ENCODE results near the gene HIC2. TPM values are rescaled to one million over a fixed set of nuclear protein-coding genes. Genes with fewer than 3 reads are reported as not detected.
"Not testable (repeated sequence)": the region's sequence is repeated elsewhere in the genome, so short reads cannot be mapped to it uniquely, and the experiment has no call there.

The HIC2 gene
- total RNA-seq, 1 experiment from 2014 or later, result 3.5 TPM

DNA sequence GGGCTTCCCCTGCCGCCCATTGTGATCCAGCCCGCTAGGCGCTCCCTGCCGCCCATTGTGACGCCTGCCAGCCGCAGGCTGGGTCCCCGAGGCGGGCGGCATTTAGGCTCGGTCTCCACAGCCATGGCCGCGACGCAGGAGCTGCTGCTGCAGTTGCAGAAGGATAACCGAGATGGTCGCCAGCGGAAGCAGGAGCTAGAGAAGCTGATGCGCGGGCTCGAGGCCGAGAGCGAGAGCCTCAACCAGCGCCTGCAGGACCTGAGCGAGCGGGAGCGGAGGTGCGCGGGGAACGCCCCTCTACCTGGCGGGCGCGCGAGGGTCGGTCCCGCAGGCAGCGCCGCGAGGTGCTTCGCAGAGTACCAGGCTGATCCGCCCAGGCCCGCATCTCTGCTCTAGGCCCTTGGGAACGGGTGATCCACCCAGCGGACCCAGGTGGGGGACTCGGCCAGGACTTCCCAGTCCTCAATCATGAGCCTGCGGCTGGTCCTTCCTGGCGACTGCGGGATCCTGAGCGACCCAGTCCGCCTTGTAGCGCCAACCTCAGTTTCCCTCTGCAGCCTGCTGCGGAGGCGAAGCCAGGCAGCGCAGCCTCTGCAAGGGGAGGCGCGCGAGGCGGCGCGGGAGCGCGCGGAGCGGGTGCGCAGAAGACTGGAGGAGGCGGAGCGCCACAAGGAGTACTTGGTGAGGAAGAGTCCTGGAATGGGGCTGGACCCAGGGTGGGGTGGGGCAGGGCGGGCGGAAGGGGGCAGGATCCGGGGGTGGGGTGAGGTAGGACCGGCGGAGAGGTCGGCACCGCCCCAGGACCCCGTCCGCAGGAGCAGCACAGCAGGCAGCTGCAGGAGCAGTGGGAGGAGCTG, 50.4 kb downstream of the HIC2 start, which contains the start of gene TMEM191C:
TMEM191C (plus strand) TSS at position 51 of the 857 bp plus-strand sequence; CDS start at position 124, 73 bp downstream.
- H3K27me3 ChIP-seq (ENCODE audit: low read length), result not testable (repeated sequence)

DNA sequence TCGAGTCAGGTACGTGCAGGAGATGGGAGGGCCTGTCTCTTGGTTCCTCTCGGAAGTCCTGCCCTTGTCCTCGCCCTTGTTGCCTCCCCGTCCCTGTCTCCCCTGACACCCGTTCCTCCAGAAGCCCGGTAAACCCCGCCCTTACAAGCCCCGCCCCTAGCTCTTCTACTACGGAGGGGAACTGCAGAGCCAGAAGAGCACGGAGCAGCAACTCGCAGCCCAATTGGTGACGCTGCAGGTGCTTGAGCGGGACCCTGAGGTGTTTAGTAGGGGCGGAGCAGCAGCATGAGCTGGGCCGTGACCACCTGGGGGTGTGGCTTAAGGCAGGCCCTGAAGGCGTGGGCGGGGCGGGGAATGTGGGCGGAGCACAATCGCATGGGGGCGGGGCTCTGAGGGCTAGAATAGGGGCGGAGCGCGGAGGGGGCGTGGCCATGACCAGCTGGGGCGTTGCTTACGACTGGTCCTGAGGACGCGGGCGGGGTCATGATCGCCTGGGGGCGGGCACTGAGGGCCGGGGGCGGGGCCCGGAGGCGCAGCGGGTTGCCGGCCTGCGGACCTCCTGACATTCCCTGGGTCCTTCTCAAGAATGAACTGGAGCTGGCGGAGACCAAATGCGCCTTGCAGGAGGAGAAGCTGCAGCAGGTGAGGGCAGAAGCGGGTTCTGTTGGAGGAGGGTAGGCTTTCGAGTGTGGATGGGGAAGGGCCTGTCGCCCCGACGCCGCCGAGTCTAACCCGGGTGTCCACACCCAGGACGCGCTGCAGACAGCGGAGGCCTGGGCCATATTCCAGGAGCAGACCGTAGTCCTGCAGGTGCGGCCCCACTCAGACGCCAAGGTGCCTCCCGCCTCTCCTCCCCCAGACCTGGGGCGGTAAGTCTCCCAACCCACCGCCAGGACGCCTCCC, 51.3 kb downstream of the HIC2 start:
- H3K79me2 ChIP-seq (ENCODE audit: low read length); H3K9me2 ChIP-seq (replicated peaks; ENCODE audit: low read length); H2AFZ ChIP-seq (ENCODE audit: low read length); H3K4me1 ChIP-seq (ENCODE audit: insufficient read depth, low read length); H3F3A ChIP-seq (ENCODE audit: low read length, unreplicated experiment); CTCF ChIA-PET; POLR2A ChIA-PET (ENCODE audit: unreplicated experiment); H3K4me3 ChIP-seq (ENCODE audit: low read length); BruUV-seq (replicated peaks); H3K9me3 ChIP-seq (ENCODE audit: low read length); H3K9ac ChIP-seq (ENCODE audit: low read length); intact Hi-C loops (cut with micrococcal nuclease); H3K36me3 ChIP-seq (ENCODE audit: low read depth, low read length); H3K4me2 ChIP-seq (ENCODE audit: low read length); H3K27ac ChIP-seq (ENCODE audit: low read length); H3K27me3 ChIP-seq (ENCODE audit: low read length); H4K20me1 ChIP-seq (ENCODE audit: low read length): not testable (repeated sequence)
- peak; percentile 75 for DNase-seq
- ATAC-seq, result peak; percentile 90

More for the DNA sequence above, 50.4 kb downstream of the HIC2 start, which contains the start of gene TMEM191C:
- H2AFZ ChIP-seq (ENCODE audit: low read length); H3K4me1 ChIP-seq (ENCODE audit: insufficient read depth, low read length); BruUV-seq (replicated peaks); H3K9ac ChIP-seq (ENCODE audit: low read length); H4K20me1 ChIP-seq (ENCODE audit: low read length); DNase-seq; H3K9me3 ChIP-seq (ENCODE audit: low read length); H3K9me2 ChIP-seq (replicated peaks; ENCODE audit: low read length); H3K4me3 ChIP-seq (ENCODE audit: low read length); H3K36me3 ChIP-seq (ENCODE audit: low read depth, low read length); POLR2A ChIA-PET (ENCODE audit: unreplicated experiment); H3K4me2 ChIP-seq (ENCODE audit: low read length); intact Hi-C loops (cut with micrococcal nuclease); H3K79me2 ChIP-seq (ENCODE audit: low read length); CTCF ChIA-PET; H3F3A ChIP-seq (ENCODE audit: low read length, unreplicated experiment); ATAC-seq; H3K27ac ChIP-seq (ENCODE audit: low read length): not testable (repeated sequence)

DNA sequence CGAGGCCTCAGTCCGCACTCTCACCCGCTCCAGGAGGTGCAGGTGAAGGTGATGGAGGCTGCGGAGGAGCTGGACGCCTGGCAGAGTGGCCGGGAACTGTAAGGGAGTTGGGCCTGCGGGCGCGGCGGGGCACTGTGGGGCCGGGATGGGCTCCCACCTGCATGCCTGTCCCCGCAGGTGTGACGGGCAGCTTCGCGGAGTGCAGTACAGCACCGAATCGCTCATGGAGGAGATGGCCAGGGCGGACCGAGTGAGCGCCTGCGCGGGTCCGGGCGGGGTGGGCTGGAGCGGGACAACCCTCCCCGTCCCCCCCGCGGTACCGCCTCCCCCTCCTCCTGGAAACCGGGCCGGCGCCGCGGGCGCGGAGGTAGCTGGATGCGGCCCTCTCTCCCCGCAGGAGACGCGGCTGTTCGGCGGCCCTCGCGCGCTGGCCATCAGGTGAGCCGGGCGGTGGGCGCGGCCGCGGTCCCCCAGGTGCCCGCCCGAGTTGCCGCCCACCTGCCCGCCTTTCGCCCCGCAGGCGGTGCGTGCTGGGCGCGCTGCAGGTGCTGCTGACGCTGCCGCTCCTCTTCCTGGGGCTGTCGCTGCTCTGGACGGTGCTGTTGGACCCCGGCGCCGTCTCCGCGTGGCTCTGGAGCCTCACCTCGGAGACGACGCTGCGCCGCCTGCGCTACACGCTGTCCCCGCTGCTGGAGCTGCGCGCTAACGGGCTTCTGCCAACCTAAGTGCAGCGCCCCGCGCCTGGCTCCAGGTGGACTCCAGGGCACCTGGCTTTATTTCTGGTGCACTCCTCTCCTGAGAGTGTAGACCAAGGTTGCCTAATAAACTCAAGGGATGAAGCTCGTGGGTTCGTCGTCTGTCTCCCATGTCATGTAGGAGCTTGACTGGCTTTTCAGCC, 52.2 kb downstream of the HIC2 start:
- CTCF ChIA-PET; H3K4me2 ChIP-seq (ENCODE audit: low read length); H3K4me3 ChIP-seq (ENCODE audit: low read length); H3F3A ChIP-seq (ENCODE audit: low read length, unreplicated experiment); H3K36me3 ChIP-seq (ENCODE audit: low read depth, low read length); H3K9me2 ChIP-seq (replicated peaks; ENCODE audit: low read length); H2AFZ ChIP-seq (ENCODE audit: low read length); H3K9me3 ChIP-seq (ENCODE audit: low read length); H3K27ac ChIP-seq (ENCODE audit: low read length); BruUV-seq (replicated peaks); H3K79me2 ChIP-seq (ENCODE audit: low read length); POLR2A ChIA-PET (ENCODE audit: unreplicated experiment); H4K20me1 ChIP-seq (ENCODE audit: low read length); H3K4me1 ChIP-seq (ENCODE audit: insufficient read depth, low read length); DNase-seq; H3K9ac ChIP-seq (ENCODE audit: low read length); intact Hi-C loops (cut with micrococcal nuclease); H3K27me3 ChIP-seq (ENCODE audit: low read length): not testable (repeated sequence)
- ATAC-seq, result peak; percentile 12

DNA sequence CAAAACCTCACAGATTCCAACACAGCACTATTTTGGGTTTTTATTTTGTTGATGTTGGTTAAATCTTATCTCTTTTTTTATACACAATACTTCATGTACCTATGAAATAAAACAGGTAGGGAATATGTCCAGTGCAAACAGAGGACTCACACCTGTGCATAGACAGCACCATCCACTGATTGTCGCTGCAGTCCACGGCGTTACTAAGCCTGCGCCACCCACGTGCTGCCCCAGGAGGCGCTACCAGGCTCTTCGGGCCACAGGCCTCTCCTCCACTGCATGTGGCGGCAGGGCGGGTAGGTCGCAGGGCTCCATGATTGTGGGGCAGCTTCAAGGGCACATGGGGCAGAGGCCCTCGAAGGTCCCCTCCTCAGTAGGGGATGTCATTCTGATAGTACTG, 55.8 kb downstream of the HIC2 start:
- H3K27ac ChIP-seq (ENCODE audit: low read length); ATAC-seq; H2AFZ ChIP-seq (ENCODE audit: low read length); BruUV-seq (replicated peaks); H3K36me3 ChIP-seq (ENCODE audit: low read depth, low read length); CTCF ChIA-PET; H3F3A ChIP-seq (ENCODE audit: low read length, unreplicated experiment); H3K4me2 ChIP-seq (ENCODE audit: low read length); H4K20me1 ChIP-seq (ENCODE audit: low read length); H3K9me2 ChIP-seq (replicated peaks; ENCODE audit: low read length); H3K27me3 ChIP-seq (ENCODE audit: low read length); POLR2A ChIA-PET (ENCODE audit: unreplicated experiment); H3K4me1 ChIP-seq (ENCODE audit: insufficient read depth, low read length); H3K9me3 ChIP-seq (ENCODE audit: low read length); intact Hi-C loops (cut with micrococcal nuclease); H3K4me3 ChIP-seq (ENCODE audit: low read length); H3K79me2 ChIP-seq (ENCODE audit: low read length); DNase-seq; H3K9ac ChIP-seq (ENCODE audit: low read length): not testable (repeated sequence)

DNA sequence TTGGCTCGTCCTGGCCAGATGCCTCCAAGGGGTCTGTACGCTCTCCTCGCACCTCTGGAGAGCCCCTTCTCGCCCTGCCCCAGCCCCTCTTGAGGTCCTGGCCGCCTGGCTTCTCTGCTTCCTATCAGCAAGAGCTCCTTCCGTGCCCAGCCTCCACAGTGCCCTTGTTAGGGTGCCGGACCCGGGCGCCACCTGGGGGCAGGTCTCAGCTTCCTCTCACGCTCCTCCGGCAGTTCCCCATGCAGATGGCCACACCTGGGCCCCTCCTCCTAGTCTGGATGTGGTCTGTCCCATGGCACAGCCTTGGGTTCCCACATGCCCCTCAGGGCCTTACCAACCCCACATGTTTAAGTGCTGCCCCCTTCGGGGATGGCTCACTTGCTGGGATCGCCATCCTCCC, 56.5 kb downstream of the HIC2 start:
- H3K27me3 ChIP-seq (ENCODE audit: low read length); H2AFZ ChIP-seq (ENCODE audit: low read length); H3F3A ChIP-seq (ENCODE audit: low read length, unreplicated experiment); H3K79me2 ChIP-seq (ENCODE audit: low read length); H3K9me2 ChIP-seq (replicated peaks; ENCODE audit: low read length); H3K27ac ChIP-seq (ENCODE audit: low read length); H3K4me3 ChIP-seq (ENCODE audit: low read length); H3K9ac ChIP-seq (ENCODE audit: low read length); CTCF ChIA-PET; H4K20me1 ChIP-seq (ENCODE audit: low read length); H3K36me3 ChIP-seq (ENCODE audit: low read depth, low read length); H3K4me2 ChIP-seq (ENCODE audit: low read length); BruUV-seq (replicated peaks); ATAC-seq; H3K4me1 ChIP-seq (ENCODE audit: insufficient read depth, low read length); DNase-seq; POLR2A ChIA-PET (ENCODE audit: unreplicated experiment); H3K9me3 ChIP-seq (ENCODE audit: low read length); intact Hi-C loops (cut with micrococcal nuclease): not testable (repeated sequence)

DNA sequence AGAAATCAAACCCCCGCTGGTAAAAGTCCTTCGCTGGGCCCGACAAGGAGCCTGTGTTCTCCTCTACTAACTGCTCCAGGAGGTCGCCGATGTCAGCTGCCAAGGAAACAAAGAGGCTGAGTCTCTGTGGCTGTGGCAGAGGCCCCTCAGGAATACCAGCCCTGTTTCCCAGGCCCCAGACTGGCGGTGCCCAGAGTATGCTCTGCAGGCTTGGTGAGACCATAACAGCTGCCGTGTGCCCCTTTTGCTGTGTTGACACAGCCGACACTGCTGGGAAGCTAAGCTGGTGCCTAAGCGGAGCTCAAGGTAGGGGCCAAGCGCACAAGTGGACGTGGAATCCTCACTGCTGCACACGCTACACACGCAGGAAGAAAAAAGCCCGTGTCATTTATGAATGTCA, 66.9 kb downstream of the HIC2 start:
- CTCF ChIA-PET; BruUV-seq (replicated peaks); POLR2A ChIA-PET (ENCODE audit: unreplicated experiment): not testable (repeated sequence)

More for the DNA sequence above, 66.9 kb downstream of the HIC2 start:
- H3K4me3 ChIP-seq (ENCODE audit: low read length); H3K4me1 ChIP-seq (ENCODE audit: insufficient read depth, low read length); H3F3A ChIP-seq (ENCODE audit: low read length, unreplicated experiment); H3K9ac ChIP-seq (ENCODE audit: low read length); ATAC-seq; H4K20me1 ChIP-seq (ENCODE audit: low read length); H3K27ac ChIP-seq (ENCODE audit: low read length); H2AFZ ChIP-seq (ENCODE audit: low read length); DNase-seq; H3K9me3 ChIP-seq (ENCODE audit: low read length); H3K79me2 ChIP-seq (ENCODE audit: low read length); H3K27me3 ChIP-seq (ENCODE audit: low read length); intact Hi-C loops (cut with micrococcal nuclease); H3K4me2 ChIP-seq (ENCODE audit: low read length); H3K9me2 ChIP-seq (replicated peaks; ENCODE audit: low read length); H3K36me3 ChIP-seq (ENCODE audit: low read depth, low read length): not testable (repeated sequence)
